Right ventricle myocardium inferior (tissue), 1 donor: ENCODE measurements around the gene PRR5. TPM values are rescaled to one million over a fixed set of nuclear protein-coding genes. Genes with fewer than 3 reads are reported as not detected.
A peak's percentile ranks its signal among the peaks of the same experiment; 100 is the strongest.

ENCODE experiments used
- ATAC-seq: fragments of 200-7000 bp; cut with Tn5 transposase; one replicate; pipeline ENCODE4 v1.9.1; 2020; ENCODE audit warnings: mild to moderate bottlenecking, moderate library complexity
- DNase-seq: peaks from one replicate; pipeline ENCODE4 v3.0.0; 2021; ENCODE audit errors: missing footprints
- intact Hi-C: fragments of 100-400 bp; cut with DNase I; formaldehyde crosslinking; loops from one replicate; pipeline ENCODE4 v1.11.0; 2022
- total RNA-seq: library from RNA; stranded (reverse); fragmentation: NEBNext Ultra II Directional; extraction: Animal tissue kit (Norgen Biotek cat#: 25700); gene quantifications from one replicate; pipeline ENCODE4 v1.2.1, GENCODE V29; 2021
- donor health status: DM: no; HTN: yes; CAD: no; lungs with severe emphysema.

Gene PRR5
- total RNA-seq, 1 donor from 2014 or later: 2.9 TPM

DNA sequence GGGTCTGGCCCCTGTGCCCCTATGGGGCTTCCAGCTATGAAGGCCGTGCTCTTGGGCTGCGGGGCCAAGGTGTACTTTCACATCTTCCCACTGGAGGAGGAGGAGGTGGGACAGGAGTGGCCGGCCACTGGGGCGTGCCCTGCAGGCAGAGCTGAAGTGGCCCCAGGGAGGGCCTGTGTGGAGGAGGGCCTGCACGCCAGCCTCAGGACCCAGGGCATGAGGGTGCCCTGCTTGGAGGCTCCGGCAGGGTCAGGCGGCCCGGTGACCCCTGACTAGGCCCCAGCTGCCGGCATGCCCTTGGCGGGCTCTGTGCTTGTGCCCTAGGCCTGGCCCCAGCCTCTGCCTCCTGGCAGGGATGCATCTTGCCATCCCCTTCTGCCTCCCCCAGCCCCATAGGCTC, 5.2 kb downstream of the PRR5 start:
- DNase-seq (no peak), ATAC-seq (no peak)
- intact Hi-C loops: no loop called here

DNA sequence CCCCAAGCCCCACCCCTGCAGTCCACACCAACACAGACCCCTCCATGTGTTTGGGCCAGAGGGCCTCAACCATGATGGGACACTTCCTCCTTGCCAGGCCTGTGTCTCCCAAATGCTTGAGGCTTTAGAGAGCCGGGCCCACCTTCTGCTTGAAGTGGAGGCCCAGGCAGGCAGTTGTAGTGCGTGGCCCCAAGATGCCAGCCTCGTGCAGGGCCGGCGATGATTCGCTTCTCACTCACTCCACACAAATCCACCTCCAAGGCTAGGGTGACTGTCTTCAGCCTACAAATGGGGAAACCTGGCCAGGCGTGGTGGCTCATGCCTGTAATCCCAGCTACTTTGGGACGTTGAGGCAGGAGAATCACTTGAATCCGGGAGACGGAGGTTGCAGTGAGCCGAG, 5.7 kb downstream of the PRR5 start:
- intact Hi-C loops: no loop called here
- DNase-seq (no peak), ATAC-seq (no peak)

DNA sequence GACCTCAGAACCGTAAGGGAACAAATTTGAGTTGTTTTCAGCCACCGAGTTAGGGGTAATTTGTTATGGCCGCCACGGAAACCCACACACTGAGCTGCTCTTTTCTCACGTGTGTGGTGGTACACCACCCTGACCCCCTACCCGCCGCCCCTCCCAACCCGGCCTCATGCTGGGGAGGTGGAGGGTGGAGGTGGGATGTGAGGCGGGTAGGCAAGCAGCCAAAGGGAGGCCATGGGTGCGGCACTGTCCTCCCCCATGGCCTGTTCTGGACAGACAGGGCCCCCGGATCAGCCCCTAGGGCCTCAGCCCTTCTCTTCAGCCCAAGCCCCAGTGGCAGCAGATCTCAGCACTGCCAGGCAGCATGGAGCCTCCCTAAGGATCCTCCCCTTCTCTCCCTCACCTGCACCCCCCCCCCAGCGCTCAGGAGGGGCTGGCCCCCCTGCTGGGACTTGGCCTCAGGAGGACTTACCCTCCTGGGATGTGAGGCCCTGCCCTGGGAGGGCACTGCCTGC, 7.9 kb downstream of the PRR5 start:
- ATAC-seq (no peak), DNase-seq (no peak)
- intact Hi-C loops: no loop called here

DNA sequence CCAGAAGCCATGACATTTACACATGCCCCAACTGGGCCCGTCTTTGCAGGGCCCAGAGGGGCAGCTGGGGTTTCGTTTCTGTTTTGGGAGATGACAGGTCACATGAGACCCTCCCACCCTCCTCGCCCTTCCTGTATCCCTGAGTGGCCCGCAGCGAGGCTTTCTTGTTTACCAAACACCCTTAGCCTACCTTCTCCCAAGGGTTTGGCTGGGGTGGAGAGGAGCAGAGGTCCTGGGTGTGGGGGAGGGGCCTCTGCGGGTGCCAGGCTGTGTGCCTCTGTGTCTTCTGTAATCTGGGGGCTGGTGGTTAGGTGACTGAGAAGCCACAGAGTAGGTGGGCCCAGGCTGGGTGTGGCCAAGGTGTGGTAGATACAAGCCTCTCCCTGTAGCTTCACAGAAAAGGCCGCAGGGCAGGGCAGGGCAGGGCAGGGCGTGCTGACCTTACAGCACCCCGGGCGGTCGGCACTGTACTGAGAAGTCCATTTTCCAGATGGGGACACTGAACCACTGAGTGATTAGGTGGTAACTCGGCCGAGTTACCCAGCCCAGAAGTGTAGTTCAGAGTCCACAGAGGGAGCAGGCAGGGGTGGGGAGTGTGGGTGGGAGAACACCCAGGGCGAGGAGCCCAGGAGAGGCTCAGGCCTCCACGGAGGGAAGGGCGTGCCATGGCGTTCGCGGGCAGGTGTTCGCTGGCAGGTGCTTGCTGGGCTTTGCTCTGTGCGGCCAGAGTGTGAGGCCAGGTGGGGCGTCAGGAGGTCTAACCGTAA, 8.7 kb downstream of the PRR5 start:
- ATAC-seq (no peak), DNase-seq (no peak)
- intact Hi-C loops: no loop called here

DNA sequence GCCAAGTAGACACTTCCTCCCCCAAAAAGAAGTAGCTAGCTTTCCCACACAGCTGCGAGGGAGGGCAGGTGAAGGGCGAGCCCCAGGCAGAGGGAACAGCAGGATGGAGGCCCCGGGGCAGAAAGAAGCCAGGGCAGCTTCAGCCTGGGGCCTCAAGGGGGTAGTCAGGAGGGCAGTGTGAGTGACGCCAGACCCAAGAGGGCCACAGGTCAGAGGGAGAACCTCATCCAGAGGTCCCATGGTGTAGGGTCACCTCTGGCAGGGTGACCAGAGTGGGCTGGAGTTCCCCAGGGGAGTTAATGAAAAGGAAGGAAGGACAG, 9.2 kb downstream of the PRR5 start:
- intact Hi-C loops: no loop called here
- no peak for ATAC-seq
- no peak for DNase-seq

DNA sequence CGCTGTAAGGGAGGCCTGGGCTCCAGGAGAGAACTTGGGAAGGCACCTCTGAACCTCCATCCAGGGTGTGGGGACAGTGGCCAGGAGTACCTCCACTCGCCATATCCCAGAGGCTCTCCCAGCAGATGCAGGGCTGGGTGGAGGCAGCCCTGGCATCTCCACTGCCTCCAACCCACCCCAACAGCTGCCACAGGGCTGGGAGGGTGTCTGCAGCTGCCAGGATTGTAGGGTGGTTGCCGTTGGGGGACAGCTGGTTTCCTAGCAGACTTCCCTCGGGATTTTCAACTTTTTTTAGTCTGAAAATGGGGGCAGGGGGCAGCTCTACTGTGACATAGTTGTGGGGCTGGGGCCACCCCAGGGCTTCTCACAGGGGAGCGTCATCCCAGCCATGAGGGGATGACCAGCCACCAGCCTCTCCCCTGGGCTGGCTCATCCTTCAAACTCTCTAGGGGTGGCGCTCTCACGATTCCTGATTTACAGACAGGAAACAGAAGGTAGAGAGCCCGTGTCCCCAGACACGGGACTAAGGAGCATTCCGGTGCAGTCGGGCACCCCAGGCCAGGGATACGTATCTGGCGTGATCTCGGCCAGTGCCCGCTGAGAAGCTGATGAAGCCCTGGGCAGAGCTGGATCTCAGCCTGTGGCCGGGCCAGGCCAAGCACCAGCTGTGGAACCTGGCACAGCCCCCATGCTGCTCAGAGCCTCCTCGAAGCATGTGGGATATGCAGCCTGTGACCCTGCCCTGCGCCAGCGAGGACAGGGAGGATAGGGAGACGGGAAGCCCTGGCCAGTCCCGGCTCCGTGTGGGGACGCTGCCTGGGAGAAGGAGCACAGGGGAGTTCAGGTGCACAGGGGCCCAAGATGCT, 9.9 kb downstream of the PRR5 start:
- intact Hi-C loops: no loop called here
- no peak for ATAC-seq
- no peak for DNase-seq

DNA sequence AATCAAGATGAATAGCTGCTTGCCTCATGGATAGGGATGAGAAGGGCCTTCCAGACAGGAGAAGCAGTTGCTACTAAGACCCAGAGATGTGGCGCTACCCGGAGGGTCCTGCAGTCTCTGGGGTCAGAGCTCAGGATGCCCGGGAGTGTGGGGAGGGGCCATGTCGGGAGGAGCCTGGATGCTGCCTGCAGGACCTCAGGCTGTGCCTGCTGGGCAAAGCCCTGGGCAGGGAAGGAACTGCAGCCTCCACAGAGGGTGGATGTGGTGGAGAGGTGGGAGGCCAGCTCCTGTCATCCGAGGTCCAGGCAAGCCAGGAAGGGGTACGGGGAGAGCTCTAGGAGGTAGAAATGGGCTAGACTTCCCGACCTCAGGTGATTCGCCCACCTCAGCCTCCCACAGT, 11.0 kb downstream of the PRR5 start:
- ATAC-seq (no peak), DNase-seq (no peak)
- intact Hi-C loops: no loop called here

DNA sequence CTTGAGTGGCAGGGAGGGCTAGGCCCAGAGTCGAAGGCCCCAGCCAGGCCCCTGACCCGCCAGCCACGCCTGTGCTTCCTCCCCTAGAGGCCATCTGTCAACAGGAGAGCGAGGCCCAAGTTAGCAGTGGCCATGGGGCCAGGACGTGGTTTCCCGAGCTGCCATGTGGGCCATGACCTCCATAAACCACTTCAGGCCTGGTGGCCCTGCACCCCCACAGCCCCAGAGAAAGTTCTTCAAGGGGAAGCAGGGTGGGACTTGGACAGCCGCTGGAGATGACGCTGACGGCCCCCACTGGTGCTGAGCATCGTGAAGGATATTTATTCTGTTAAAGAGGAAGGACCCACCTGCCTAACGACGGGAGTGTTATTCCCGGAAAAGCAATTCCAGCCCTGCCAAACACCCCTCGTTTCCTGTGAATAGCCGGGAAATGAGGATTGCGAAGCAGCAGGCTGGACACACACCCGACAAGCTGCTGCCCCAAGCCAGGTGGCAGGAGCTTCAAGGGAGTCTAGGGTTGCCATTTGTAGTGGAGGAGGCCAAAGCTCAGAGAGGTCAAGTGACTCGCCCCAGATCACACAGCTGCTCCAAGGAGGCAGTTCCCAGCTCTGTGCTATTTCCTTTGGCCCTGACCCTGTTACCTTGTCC, 12.8 kb downstream of the PRR5 start:
- ATAC-seq (no peak), DNase-seq (no peak)
- intact Hi-C loops: no loop called here

DNA sequence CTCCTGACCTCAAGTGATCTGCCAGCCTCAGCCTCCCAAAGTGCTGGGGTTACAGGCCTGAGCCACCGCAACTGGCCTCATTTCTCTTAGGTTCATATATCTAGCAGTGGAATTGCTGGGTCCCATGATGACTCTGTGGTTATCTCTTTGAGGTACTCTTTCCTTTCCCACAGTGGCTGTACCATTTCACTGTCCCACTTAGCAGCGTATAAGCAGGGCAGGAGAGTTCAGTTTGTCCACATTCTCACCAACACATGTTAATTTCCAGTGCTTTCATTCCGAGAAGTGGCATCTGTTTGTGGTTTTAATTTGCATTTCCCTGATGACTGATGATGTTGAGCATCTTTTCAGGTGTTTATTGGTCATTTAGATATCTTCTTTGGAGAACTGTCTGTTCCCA, 16.4 kb downstream of the PRR5 start:
- DNase-seq: no peak
- ATAC-seq: no peak
- intact Hi-C loops: no loop called here

DNA sequence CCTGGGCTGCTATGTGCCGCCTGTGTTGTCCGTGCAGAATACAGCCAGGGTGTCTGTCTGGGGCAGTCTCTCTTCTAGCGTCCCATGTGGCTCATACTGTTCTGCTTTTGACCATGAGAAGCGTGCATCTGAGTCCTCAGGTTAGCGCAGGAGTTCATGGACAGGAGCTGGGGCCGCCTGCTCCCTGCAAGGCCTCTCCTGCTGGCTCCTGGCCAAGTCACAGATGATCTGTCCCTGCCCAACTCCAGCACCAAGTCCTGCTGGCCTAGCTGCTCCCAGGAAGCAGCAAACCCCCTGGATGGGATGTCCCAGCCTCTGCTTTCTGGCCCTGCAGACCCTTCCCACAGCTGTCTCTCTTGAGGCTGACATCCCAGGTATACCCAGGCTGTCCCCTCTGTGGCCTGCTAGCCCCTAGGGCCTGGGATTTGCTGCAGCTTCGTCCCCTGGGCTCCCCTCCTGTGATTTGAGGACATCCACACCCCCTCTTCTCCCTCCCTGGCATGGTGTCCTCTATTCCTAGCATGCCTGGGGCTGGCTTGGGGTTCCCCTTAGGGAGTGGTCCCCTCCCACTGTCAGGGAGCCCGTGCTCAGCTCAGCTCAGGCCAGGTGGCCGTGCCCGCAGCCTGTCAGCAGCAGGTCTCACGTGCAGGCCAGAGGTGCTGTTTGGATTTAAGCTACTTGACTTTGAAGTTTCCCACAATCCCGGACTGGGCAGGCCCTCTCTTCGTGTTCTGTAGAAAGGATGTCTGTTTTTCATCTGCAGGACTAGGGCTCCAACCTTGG, 17.8 kb downstream of the PRR5 start:
- DNase-seq (no peak), ATAC-seq (no peak)
- intact Hi-C loops: no loop called here

DNA sequence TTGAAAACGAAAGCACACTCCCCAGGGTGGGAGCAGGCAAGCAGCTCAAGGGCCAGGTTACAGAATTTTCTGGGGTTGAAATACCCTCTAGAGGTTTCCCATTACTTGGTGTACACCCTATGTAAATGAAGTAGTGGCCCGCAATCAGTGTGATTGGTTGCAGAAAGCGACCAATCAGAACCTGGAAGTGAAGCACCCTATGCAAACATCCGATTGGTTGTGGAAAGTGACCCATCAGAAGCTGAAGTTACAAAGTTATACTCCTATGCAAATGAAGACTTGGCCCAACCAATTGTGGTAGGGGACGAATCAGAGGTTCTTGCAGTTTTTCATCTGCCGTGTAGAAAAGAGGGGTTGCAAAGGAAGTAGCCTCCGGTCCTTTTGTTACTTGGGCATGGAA, 19.2 kb downstream of the PRR5 start:
- DNase-seq (no peak), ATAC-seq (no peak)
- intact Hi-C loops: no loop called here

DNA sequence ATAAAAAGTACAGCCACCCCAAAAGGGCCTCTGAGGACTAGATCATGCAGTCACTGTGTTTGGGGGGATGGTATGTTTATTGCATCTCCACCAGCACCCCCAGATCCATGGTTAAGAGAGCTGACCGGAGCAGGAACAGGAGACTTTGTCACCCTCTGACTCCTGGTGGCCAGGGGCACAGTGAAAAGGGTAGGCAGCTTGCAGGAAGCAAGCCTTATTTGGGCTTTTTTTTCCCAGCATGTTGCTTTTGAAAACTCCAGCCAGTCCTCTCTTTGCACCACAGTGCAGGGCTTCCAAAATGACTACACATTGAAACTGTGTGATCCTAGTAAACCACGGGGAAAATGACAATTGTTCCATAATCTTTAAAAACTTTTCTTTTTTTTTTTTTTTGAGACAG, 20.6 kb downstream of the PRR5 start:
- ATAC-seq: no peak
- intact Hi-C loops: no loop called here
- no peak for DNase-seq

DNA sequence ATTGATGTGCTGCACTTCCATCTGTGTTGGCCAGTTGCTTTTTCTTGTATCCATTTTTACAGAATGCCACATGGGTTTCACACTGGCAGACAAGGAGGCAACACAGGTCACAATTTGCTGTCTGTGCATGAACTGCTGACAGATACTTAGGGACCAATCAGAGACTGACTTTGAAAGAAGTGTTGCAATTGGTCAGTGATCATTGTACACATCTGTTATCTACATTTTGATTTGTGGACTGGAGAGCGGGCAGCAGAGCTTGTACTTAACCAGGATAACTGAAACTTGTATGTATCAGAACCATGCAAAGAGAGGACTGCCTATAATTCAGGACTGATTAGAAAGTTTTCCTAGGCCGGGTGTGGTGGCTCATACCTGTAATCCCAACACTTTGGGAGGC, 21.8 kb downstream of the PRR5 start:
- ATAC-seq (no peak), DNase-seq (no peak)
- intact Hi-C loops: no loop called here

DNA sequence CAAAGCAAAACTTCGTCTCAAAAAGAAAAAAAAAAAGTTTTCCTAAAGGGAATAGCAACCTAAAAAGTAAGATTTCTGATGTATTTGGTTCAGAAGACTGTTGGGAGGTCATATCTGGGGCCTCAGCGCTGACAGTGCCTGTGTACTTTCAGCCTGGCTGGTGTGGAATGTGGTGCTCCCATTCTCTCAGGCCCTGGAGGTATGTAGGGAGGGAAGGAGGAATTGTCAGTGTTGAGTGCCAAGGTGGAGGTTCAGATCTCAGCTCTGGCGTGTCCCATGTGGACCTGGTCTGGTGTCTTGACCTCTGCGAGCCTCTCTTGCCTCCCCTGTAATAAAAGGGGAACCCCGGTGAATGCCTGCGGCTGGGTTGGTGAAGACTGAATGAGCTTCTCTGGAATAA, 22.4 kb downstream of the PRR5 start:
- ATAC-seq (no peak), DNase-seq (no peak)
- intact Hi-C loops: no loop called here

DNA sequence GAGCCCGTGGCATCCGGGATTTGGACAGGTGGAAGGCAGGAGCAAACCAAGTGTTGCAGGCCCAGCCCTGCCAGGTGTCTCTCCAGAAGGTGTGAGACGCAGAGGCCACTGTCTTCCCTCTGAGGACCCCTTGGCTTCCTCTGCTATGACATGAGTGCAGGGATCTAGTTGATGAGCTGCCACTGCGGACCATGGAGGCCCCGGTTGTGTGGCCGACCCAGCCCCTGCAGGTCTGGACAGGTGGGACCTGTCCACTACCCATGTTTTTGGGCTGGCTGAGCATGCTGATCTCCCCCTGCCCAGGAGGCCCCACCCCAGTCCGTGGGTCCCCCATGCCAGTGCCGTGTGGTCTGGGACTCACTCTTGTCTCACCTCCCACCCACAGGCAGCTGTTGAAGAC, 22.9 kb downstream of the PRR5 start:
- intact Hi-C loops: no loop called here
- DNase-seq (no peak), ATAC-seq (no peak)

DNA sequence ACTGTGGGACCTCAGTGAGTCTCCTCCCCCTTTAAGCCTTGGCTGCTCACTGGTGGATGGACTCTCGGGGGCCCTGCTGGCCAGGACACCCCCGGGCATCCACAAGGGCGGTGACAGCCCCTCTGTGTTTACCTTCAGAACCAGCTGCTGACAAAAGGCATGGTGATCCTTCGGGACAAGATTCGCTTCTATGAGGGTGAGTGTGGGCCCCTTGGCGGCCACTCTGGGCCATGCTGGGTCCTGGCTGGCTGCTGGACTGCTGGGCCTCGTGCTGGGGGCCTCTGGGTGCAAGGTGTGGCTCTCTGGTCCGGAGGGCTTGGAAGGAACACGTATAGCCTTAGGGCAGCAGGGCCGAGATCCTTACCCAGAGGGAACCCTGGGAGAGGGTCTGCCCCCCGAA, 24.4 kb downstream of the PRR5 start:
- intact Hi-C loops: no loop called here
- DNase-seq (no peak), ATAC-seq (no peak)

DNA sequence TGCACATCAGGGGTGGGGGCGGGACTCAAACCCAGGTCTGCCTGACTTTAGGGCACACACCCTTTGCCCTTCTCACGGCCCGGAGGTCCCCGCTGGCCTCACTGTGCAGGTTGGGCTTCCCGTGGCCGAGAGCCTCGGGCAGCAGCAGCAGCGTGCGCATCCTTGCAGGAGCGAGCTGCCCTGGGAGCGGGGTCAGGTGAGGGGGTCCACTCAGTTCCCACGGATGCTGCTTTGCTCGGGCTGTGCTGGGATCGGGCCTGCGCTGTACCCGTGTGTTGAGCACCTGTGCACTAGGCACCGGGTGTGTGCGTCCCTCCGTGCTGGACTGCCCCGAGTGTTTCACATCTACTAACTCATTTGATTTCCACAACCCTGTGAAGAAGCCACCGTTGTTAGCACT, 25.1 kb downstream of the PRR5 start:
- intact Hi-C loops: no loop called here
- no peak for DNase-seq
- no peak for ATAC-seq

DNA sequence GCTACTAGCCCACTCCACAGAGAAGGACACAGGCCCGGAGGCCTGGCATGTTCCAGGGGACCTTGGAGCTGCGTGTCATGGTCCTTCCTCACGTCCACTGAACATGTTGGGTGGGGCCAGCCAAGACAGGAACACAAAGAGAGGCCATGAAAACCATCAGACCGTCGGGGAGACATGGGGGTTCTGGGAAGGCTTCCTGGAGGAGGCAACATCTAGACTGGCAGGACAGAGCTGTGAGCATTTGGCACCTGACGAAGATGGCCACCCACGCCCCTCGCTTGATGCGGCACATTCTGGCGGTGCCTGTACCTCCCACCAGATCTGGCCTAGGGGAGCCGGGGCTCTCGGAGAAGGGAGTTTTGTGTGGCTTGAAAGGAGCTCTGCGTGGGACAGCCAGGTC, 25.7 kb downstream of the PRR5 start:
- DNase-seq (no peak), ATAC-seq (no peak)
- intact Hi-C loops: no loop called here

DNA sequence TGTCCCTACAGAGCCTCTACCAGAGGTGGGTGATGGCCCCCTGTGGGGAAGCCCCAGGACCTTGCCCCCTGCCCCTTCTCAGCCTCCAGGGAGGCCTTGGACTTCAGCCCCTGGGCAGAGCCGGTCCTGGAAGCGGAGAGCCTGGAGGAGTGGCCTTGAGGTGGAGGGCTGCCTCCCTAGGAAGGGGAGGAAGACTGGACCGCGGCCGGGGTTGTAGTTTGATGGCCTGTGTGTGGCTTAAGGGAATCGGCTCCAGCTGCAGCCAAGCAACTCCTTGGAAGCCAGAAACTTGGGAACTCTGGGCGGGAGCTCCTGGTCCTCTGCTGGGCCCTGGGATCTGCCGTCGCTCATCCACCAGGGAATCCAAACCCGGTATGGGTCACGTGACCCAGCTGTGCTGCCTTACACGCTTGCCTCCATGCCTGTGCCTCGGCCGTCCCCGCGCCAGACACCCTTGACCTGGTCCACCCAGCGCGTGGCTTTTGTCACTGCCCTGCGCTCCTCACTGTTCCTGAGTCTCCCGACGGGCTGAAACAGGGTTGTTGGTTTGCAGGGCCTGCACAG, 26.8 kb downstream of the PRR5 start:
- ATAC-seq (peak; percentile 67), DNase-seq (no peak)
- intact Hi-C loops: no loop called here
